ENCODE results near the gene SNN. TPM values are rescaled to one million over a fixed set of nuclear protein-coding genes. Genes with fewer than 3 reads are reported as not detected.

SNN gene
- polyA plus RNA-seq, 1 experiment: 18.9 TPM

- TF ChIP-seq, protein P1, sequence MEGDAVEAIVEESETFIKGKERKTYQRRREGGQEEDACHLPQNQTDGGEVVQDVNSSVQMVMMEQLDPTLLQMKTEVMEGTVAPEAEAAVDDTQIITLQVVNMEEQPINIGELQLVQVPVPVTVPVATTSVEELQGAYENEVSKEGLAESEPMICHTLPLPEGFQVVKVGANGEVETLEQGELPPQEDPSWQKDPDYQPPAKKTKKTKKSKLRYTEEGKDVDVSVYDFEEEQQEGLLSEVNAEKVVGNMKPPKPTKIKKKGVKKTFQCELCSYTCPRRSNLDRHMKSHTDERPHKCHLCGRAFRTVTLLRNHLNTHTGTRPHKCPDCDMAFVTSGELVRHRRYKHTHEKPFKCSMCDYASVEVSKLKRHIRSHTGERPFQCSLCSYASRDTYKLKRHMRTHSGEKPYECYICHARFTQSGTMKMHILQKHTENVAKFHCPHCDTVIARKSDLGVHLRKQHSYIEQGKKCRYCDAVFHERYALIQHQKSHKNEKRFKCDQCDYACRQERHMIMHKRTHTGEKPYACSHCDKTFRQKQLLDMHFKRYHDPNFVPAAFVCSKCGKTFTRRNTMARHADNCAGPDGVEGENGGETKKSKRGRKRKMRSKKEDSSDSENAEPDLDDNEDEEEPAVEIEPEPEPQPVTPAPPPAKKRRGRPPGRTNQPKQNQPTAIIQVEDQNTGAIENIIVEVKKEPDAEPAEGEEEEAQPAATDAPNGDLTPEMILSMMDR (IDR thresholded peaks at IDR 0.05; ENCODE audit: low read depth, low read length): no peak
- no peaks in the 10 kb centered on the region for H3K27me3 ChIP-seq (ENCODE audit: control insufficient read depth, insufficient read depth, low read length)
- peak overlapping the region; percentile 39 for H3K27ac ChIP-seq (ENCODE audit: low read depth, low read length)
- CTCF ChIA-PET: no interaction called here
- POLR2A ChIA-PET: no interaction called here
- H3K4me3 ChIP-seq (ENCODE audit: low read depth, low read length): no peak overlapping the region
- no peaks in the 10 kb centered on the region for H3K9me3 ChIP-seq (ENCODE audit: control insufficient read depth, insufficient read depth, low read length)
- no peak for DNase-seq (ENCODE audit: low read depth, low spot score)
Measured at GRCh38 chr16:11677959-11678881, 10.0 kb downstream of the SNN start.

- no peak overlapping the region for H3K27ac ChIP-seq (ENCODE audit: low read depth, low read length)
- ChIA-PET CTCF (no interaction called here), POLR2A (no interaction called here)
Measured at GRCh38 chr16:11679250-11679649, 11.0 kb downstream of the SNN start.

DNA sequence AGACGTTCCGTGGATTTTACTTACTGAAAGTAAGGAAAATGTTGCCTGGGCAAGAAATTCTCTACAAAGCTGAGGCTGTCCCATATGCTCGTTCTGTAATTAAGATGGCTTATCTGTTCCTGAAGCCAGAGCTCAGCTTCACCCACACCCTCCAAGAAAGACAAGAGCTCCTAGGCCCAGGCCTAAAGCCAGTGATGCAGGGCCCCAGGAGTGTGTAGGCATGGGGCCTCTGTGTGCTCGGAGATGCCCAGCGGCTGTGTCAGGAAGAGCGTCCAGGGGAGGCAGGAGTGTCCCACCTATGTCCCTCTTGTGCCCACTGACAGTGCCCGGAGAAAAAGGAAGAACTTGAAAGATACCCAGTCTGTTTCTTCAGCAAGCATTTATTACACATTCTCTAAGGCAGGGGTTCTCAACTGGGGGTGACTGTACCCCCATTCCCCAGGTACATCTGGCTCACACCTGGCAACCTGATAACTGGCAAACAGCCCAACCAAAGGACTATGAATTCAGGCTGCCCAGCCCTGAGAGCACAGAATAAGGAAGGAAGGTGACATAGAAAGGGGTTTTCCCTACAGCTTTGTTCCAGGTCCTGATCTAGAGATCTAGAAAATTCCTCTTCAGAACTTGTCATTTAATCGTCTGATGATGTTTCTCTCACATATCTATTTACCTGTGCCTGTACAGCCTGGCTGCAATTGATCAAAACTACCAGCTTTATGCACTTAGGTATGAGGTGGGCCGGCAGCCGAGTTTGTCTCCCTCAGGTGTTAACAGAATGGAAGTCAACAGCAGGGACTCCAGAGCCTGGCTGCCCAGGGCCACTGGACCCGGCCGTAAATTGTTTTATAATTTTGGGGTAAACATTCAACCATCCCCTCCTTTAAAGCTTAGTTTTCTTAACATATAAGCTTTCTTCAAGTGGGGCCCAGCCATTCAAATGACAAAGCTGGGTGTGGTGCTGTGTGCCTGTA lies 12.0 kb downstream of the SNN start:
- Histone ChIP-seq H3K27ac (ENCODE audit: low read depth, low read length) (no peak overlapping the region), H3K4me3 (ENCODE audit: low read depth, low read length) (no peak overlapping the region), H3K27me3 (ENCODE audit: control insufficient read depth, insufficient read depth, low read length) (no peaks in the 10 kb centered on the region), H3K9me3 (ENCODE audit: control insufficient read depth, insufficient read depth, low read length) (no peaks in the 10 kb centered on the region)
- TF ChIP-seq, protein P1 (IDR thresholded peaks at IDR 0.05; ENCODE audit: low read depth, low read length): no peak
- ChIA-PET CTCF (no interaction called here), POLR2A (no interaction called here)
- no peak for DNase-seq (ENCODE audit: low read depth, low spot score)

More at GRCh38 chr16:11679250-11679649, 11.0 kb downstream of the SNN start:
- Histone ChIP-seq H3K9me3 (ENCODE audit: control insufficient read depth, insufficient read depth, low read length) (no peaks in the 10 kb centered on the region), H3K27me3 (ENCODE audit: control insufficient read depth, insufficient read depth, low read length) (no peaks in the 10 kb centered on the region), H3K4me3 (ENCODE audit: low read depth, low read length) (no peak overlapping the region)
- DNase-seq (ENCODE audit: low read depth, low spot score): no peak
- TF ChIP-seq, protein P1 (IDR thresholded peaks at IDR 0.05; ENCODE audit: low read depth, low read length): no peak

GRCh38 chr16:11681556-11681955 lies 13.3 kb downstream of the SNN start:
- Histone ChIP-seq H3K27ac (ENCODE audit: low read depth, low read length) (no peak overlapping the region), H3K4me3 (ENCODE audit: low read depth, low read length) (no peak overlapping the region), H3K9me3 (ENCODE audit: control insufficient read depth, insufficient read depth, low read length) (no peaks in the 10 kb centered on the region), H3K27me3 (ENCODE audit: control insufficient read depth, insufficient read depth, low read length) (no peaks in the 10 kb centered on the region)
- ChIA-PET CTCF (interaction anchor here (0.6 to 1.0 kb wide), 2 partner anchors 33 to 274 kb away, joined by 3 to 4 read pairs; no protein-coding TSS in a partner anchor), POLR2A (no interaction called here)
- DNase-seq (ENCODE audit: low read depth, low spot score): no peak
- TF ChIP-seq, protein P1 (IDR thresholded peaks at IDR 0.05; ENCODE audit: low read depth, low read length): no peak
